A172 (cell line): Measurements from ENCODE around the gene SERPINA10. TPM values are rescaled to one million over a fixed set of nuclear protein-coding genes. Genes with fewer than 3 reads are reported as not detected.
"Not testable (repeated sequence)": the region's sequence is repeated elsewhere in the genome, so short reads cannot be mapped to it uniquely, and the experiment has no call there.

ENCODE experiments used
- DNase-seq: peaks from one replicate; pipeline ENCODE4 v3.0.0-alpha.2; 2015; ENCODE audit warnings: low spot score
- total RNA-seq: library from RNA; depleted of rRNA; stranded (reverse); fragments of >200 nt; shearing (Covaris generic); gene quantifications from 2 replicates; pipeline ENCODE4 v1.2.3, GENCODE V29; 2014

Gene SERPINA10
- total RNA-seq, 1 experiment from 2014 or later = not detected

- DNase-seq = no peak
Measured at GRCh38 chr14:94313991-94314655, 21.1 kb upstream of the SERPINA10 start.

- DNase-seq = no peak
Measured at GRCh38 chr14:94312481-94313246, 19.6 kb upstream of the SERPINA10 start.

GRCh38 chr14:94310248-94310647 lies 17.2 kb upstream of the SERPINA10 start:
- DNase-seq = no peak

GRCh38 chr14:94309721-94310120 lies 16.7 kb upstream of the SERPINA10 start:
- no peak for DNase-seq

GRCh38 chr14:94307410-94307992 lies 14.4 kb upstream of the SERPINA10 start:
- DNase-seq = no peak

GRCh38 chr14:94306047-94306978 lies 13.2 kb upstream of the SERPINA10 start:
- DNase-seq = no peak

- DNase-seq = no peak
Measured at GRCh38 chr14:94305620-94306019, 12.6 kb upstream of the SERPINA10 start.

GRCh38 chr14:94304243-94304642 lies 11.2 kb upstream of the SERPINA10 start:
- DNase-seq = no peak

GRCh38 chr14:94303111-94303510 lies 10.0 kb upstream of the SERPINA10 start:
- DNase-seq = no peak

- DNase-seq = no peak
Measured at GRCh38 chr14:94298130-94298529, 5.1 kb upstream of the SERPINA10 start.

- not testable (repeated sequence) for DNase-seq
Measured at GRCh38 chr14:94296181-94296545, 3.1 kb upstream of the SERPINA10 start.

- DNase-seq = no peak
Measured at GRCh38 chr14:94295360-94296180, 2.5 kb upstream of the SERPINA10 start.

GRCh38 chr14:94293578-94293924 lies 483 bp upstream of the SERPINA10 start:
- no peak for DNase-seq

- no peak for DNase-seq
Measured at GRCh38 chr14:94292526-94292871, 569 bp downstream of the SERPINA10 start.

GRCh38 chr14:94291906-94292525 lies 1.1 kb downstream of the SERPINA10 start:
- DNase-seq = no peak

- no peak for DNase-seq
Measured at GRCh38 chr14:94291159-94291905, 1.7 kb downstream of the SERPINA10 start.

- DNase-seq = no peak
Measured at GRCh38 chr14:94290197-94290596, 2.9 kb downstream of the SERPINA10 start.

GRCh38 chr14:94288610-94289465 lies 4.2 kb downstream of the SERPINA10 start:
- no peak for DNase-seq

GRCh38 chr14:94285158-94285557 lies 7.9 kb downstream of the SERPINA10 start:
- no peak for DNase-seq
